CD8-positive, alpha-beta memory T cell (primary cell): ENCODE measurements around the gene ELMO1. TPM values are rescaled to one million over a fixed set of nuclear protein-coding genes. Genes with fewer than 3 reads are reported as not detected.

Experiments
- CTCF ChIA-PET: fragments of 350-600 bp; sonication (Branson Sonifier 250); formaldehyde crosslinking; loops from one replicate; lab custom pipeline; 2021; ENCODE audit warnings: antibody characterized with exemption; lab: Charles Lee
- POLR2A ChIA-PET: fragments of 350-600 bp; sonication (Branson Sonifier 250); formaldehyde crosslinking; loops from one replicate; lab custom pipeline; 2021; ENCODE audit warnings: antibody characterized with exemption; lab: Charles Lee
- DNase-seq, 5 donors: peaks; one replicate each; pipeline versions ENCODE4 v3.0.0 to v3.0.0-alpha.2; 2020 to 2022; ENCODE audit warnings: mixed read lengths in 1 of 5
- H3K27ac ChIP-seq: one replicate; pipeline ENCODE4 v1.7.0; 2013; ENCODE audit warnings: low read depth, mild to moderate bottlenecking, low read length, moderate library complexity
- H3K27me3 ChIP-seq: 2 replicates; pipeline ENCODE4 v1.7.0; 2013; ENCODE audit warnings: low read length, mild to moderate bottlenecking; ENCODE audit not compliant: insufficient read depth, poor library complexity, severe bottlenecking
- H3K36me3 ChIP-seq: 2 replicates; pipeline ENCODE4 v1.7.0; 2013; ENCODE audit warnings: mild to moderate bottlenecking, low read length, moderate library complexity; ENCODE audit not compliant: insufficient read depth
- H3K4me1 ChIP-seq: 2 replicates; pipeline ENCODE4 v1.7.0; 2013; ENCODE audit warnings: mild to moderate bottlenecking, low read length, moderate library complexity; ENCODE audit not compliant: insufficient read depth
- H3K4me3 ChIP-seq: 2 replicates; pipeline ENCODE4 v1.7.0; 2013; ENCODE audit warnings: mild to moderate bottlenecking, low read length
- H3K9me3 ChIP-seq: 2 replicates; pipeline ENCODE4 v1.7.0; 2013; ENCODE audit warnings: mild to moderate bottlenecking, low read length
- H3K27ac Mint-ChIP-seq, 8 donors: one replicate each; pipeline ENCODE4 v1.8.0; 2020 to 2021; ENCODE audit warnings: mixed read lengths in 8 of 8, mild to moderate bottlenecking in 6 of 8, inconsistent platforms in 3 of 8, moderate library complexity in 3 of 8
- H3K27me3 Mint-ChIP-seq, 2 donors: one replicate each; pipeline ENCODE4 v1.8.0; 2020 to 2021; ENCODE audit warnings: mixed read lengths in 2 of 2, mild to moderate bottlenecking in 1 of 2, moderate library complexity in 1 of 2
- H3K36me3 Mint-ChIP-seq, 3 donors: one replicate each; pipeline ENCODE4 v1.8.0; 2020 to 2021; ENCODE audit warnings: mixed read lengths in 3 of 3, inconsistent platforms in 1 of 3, mild to moderate bottlenecking in 1 of 3
- H3K4me1 Mint-ChIP-seq, 3 donors: one replicate each; pipeline ENCODE4 v1.8.0; 2020 to 2021; ENCODE audit warnings: mixed read lengths in 3 of 3, inconsistent platforms in 1 of 3, mild to moderate bottlenecking in 1 of 3
- H3K4me3 Mint-ChIP-seq, 7 donors: one replicate each; pipeline ENCODE4 v1.8.0; 2020 to 2021; ENCODE audit warnings: mixed read lengths in 7 of 7, mild to moderate bottlenecking in 6 of 7, moderate library complexity in 4 of 7, inconsistent platforms in 2 of 7
- H3K9me3 Mint-ChIP-seq, 5 donors: one replicate each; pipeline ENCODE4 v1.8.0; 2020 to 2022; ENCODE audit warnings: mixed read lengths in 5 of 5, mild to moderate bottlenecking in 3 of 5, moderate library complexity in 2 of 5, inconsistent platforms in 1 of 5
- polyA plus RNA-seq: library from polyadenylated mRNA; unstranded; fragments of 300-500 nt; fragmentation: Illumina TruSeq; gene quantifications from one replicate; pipeline ENCODE4 v1.2.3, GENCODE V29; 2021
- total RNA-seq, 2 experiments: library from RNA; stranded (reverse); gene quantifications; one replicate each; pipeline ENCODE4 v1.2.3, GENCODE V29; 2021

ELMO1 gene
- total and polyA plus RNA-seq, 3 experiments from 2014 or later: 65.6 to 74.4 (median 66.2) TPM

DNA sequence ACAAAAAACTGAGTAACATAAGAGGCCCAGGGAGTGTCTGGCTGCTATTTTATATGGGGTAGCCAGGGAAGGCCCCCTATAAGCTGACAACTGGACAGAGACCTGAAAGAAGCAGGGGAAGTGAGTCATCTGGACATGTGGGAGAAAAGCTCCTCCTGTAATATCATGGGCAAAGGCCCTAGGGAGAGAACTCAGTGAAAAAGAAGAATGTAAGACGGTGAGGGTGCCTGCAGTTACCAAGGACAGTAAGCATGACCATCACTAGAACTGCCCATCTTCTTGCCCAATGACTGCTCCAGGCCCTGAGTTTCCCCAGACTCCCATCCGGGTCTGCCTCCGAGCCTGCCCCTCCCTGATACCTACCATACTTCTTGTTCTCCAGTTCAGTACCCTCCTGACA lies 2.3 kb downstream of the ELMO1 start:
- no peak overlapping the region for H3K27ac ChIP-seq
- POLR2A ChIA-PET: interaction anchor here (2.6 kb wide), 1 partner anchor 92 kb away, joined by 21 read pairs; no protein-coding TSS in a partner anchor
- H3K27me3 Mint-ChIP-seq: peaks cover 0 to 6% of the 10 kb centered on the region in 2 donors
- DNase-seq: no peak
- peaks cover 45% of the 10 kb centered on the region for H3K4me1 ChIP-seq
- H3K27me3 ChIP-seq: no peaks in the 10 kb centered on the region
- H3K36me3 ChIP-seq: no peaks in the 10 kb centered on the region
- no peak overlapping the region for H3K4me3 ChIP-seq
- peaks cover 0 to 2% (median 2%) of the 10 kb centered on the region in 5 donors for H3K9me3 Mint-ChIP-seq
- CTCF ChIA-PET: interaction anchor here (1.6 to 1.7 kb wide), 2 partner anchors 21 to 212 kb away, joined by 4 to 6 read pairs; no protein-coding TSS in a partner anchor
- H3K4me1 Mint-ChIP-seq: peaks cover 64 to 83% (median 71%) of the 10 kb centered on the region in 3 donors
- H3K9me3 ChIP-seq: no peaks in the 10 kb centered on the region
- peak overlapping the region; percentile 86 to 99 (median 95) for H3K4me3 Mint-ChIP-seq
- peaks cover 0 to 20% (median 5%) of the 10 kb centered on the region in 3 donors for H3K36me3 Mint-ChIP-seq
- peak overlapping the region; percentile 89 to 100 (median 98) for H3K27ac Mint-ChIP-seq

- Mint-ChIP-seq H3K4me3 (peak overlapping the region in 2 of 7 donors; percentile 15 to 86), H3K36me3 (peaks cover 0 to 20% (median 5%) of the 10 kb centered on the region in 3 donors), H3K27me3 (peaks cover 0 to 6% of the 10 kb centered on the region in 2 donors), H3K27ac (peak overlapping the region; percentile 6 to 98 (median 90)), H3K4me1 (peaks cover 69 to 87% (median 77%) of the 10 kb centered on the region in 3 donors), H3K9me3 (peaks cover 0 to 2% (median 2%) of the 10 kb centered on the region in 5 donors)
- ChIA-PET CTCF (no interaction called here), POLR2A (no interaction called here)
- peaks cover 45% of the 10 kb centered on the region for H3K4me1 ChIP-seq
- H3K9me3 ChIP-seq: no peaks in the 10 kb centered on the region
- H3K4me3 ChIP-seq: no peak overlapping the region
- H3K27me3 ChIP-seq: no peaks in the 10 kb centered on the region
- no peaks in the 10 kb centered on the region for H3K36me3 ChIP-seq
- no peak overlapping the region for H3K27ac ChIP-seq
- no peak for DNase-seq
These were observed 2.9 kb downstream of the ELMO1 start for GRCh38 chr7:37445790-37446189.

DNA sequence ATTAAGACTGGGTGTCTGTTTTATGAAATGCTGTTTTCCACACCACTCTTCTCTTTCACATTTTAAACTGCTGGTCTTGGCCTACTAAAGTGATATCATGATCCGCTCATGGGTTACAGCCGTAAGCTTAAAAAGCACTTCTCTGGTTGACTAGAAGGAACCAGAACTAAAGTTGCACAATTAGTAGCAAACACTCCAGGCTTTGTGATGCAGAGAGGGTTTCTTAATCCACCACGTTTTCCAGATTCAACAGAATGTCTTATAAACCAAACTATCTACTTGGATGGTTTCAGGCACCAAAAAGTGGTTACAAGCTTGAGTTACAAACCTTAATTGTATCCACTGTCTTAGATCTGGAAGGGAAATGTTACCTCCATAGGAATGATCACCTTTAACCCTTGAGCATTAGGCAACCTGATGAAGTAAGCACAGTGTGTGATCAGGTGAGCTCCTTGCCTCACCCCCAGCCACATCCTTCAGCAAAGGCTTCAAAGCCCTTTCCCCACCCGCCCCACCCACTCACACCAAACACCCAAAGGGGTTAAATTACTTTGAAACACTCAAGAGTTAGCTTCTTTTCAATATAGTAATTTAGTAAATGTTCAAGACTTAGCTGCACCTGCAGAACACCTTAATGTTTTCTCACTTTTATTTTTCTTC lies 3.5 kb downstream of the ELMO1 start:
- Histone ChIP-seq H3K9me3 (no peaks in the 10 kb centered on the region), H3K36me3 (no peaks in the 10 kb centered on the region), H3K27ac (no peak overlapping the region), H3K4me3 (no peak overlapping the region), H3K4me1 (peaks cover 45% of the 10 kb centered on the region), H3K27me3 (no peaks in the 10 kb centered on the region)
- POLR2A ChIA-PET: no interaction called here
- Mint-ChIP-seq H3K27ac (peak overlapping the region in 5 of 8 donors; percentile 1 to 95 (median 6)), H3K27me3 (peaks cover 0 to 6% of the 10 kb centered on the region in 2 donors), H3K36me3 (peaks cover 0 to 20% (median 5%) of the 10 kb centered on the region in 3 donors), H3K4me3 (peak overlapping the region in 1 of 7 donors; percentile 86), H3K4me1 (peaks cover 69 to 85% (median 79%) of the 10 kb centered on the region in 3 donors), H3K9me3 (peaks cover 0 to 2% (median 2%) of the 10 kb centered on the region in 5 donors)
- CTCF ChIA-PET: interaction anchor here (0.6 kb wide), 1 partner anchor 51 kb away, joined by 4 read pairs; no protein-coding TSS in a partner anchor
- no peak for DNase-seq

GRCh38 chr7:37443627-37444026 lies 5.0 kb downstream of the ELMO1 start:
- peaks cover 69 to 85% (median 81%) of the 10 kb centered on the region in 3 donors for H3K4me1 Mint-ChIP-seq
- peaks cover 0 to 2% (median 2%) of the 10 kb centered on the region in 5 donors for H3K9me3 Mint-ChIP-seq
- peak overlapping the region in 1 of 8 donors; percentile 42 for H3K27ac Mint-ChIP-seq
- no peak overlapping the region for H3K27ac ChIP-seq
- POLR2A ChIA-PET: no interaction called here
- peak overlapping the region in 1 of 7 donors; percentile 46 for H3K4me3 Mint-ChIP-seq
- H3K36me3 ChIP-seq: no peaks in the 10 kb centered on the region
- H3K4me3 ChIP-seq: no peak overlapping the region
- DNase-seq: no peak
- CTCF ChIA-PET: no interaction called here
- H3K27me3 ChIP-seq: no peaks in the 10 kb centered on the region
- no peaks in the 10 kb centered on the region for H3K9me3 ChIP-seq
- peaks cover 45% of the 10 kb centered on the region for H3K4me1 ChIP-seq
- H3K36me3 Mint-ChIP-seq: peaks cover 0 to 16% (median 4%) of the 10 kb centered on the region in 3 donors
- peaks cover 0 to 5% of the 10 kb centered on the region in 2 donors for H3K27me3 Mint-ChIP-seq

DNA sequence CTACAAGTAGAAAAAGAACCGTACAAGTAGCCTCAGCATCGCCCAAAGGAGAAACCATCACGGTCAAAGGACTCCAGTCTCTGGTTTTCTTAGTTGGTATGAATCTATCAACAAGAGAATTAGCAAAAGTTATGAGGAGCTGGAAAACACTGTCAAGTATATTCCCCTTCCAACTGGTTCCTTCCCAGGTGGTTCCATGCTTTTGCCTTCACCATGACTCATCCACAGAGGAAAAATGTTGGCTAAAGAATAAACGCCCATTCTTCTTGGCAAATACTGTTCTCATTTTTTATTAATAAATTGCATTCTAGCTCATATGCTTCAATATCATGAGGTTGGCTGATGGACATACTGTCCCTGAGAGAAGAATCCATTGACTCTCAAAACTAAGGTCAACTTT lies 6.4 kb downstream of the ELMO1 start:
- H3K4me3 ChIP-seq: no peak overlapping the region
- ChIA-PET POLR2A (interaction anchor here (0.6 kb wide), 1 partner anchor 54 kb away, joined by 3 read pairs; no protein-coding TSS in a partner anchor), CTCF (no interaction called here)
- H3K27ac ChIP-seq: no peak overlapping the region
- peaks cover 44% of the 10 kb centered on the region for H3K4me1 ChIP-seq
- Mint-ChIP-seq H3K36me3 (peaks cover 0 to 12% (median 4%) of the 10 kb centered on the region in 3 donors), H3K4me1 (peaks cover 69 to 85% (median 80%) of the 10 kb centered on the region in 3 donors), H3K9me3 (no peaks in the 10 kb centered on the region), H3K27ac (peak overlapping the region in 3 of 8 donors; percentile 32 to 90 (median 86)), H3K4me3 (no peak overlapping the region), H3K27me3 (no peaks in the 10 kb centered on the region)
- H3K9me3 ChIP-seq: no peaks in the 10 kb centered on the region
- no peaks in the 10 kb centered on the region for H3K36me3 ChIP-seq
- H3K27me3 ChIP-seq: no peaks in the 10 kb centered on the region
- no peak for DNase-seq

DNA sequence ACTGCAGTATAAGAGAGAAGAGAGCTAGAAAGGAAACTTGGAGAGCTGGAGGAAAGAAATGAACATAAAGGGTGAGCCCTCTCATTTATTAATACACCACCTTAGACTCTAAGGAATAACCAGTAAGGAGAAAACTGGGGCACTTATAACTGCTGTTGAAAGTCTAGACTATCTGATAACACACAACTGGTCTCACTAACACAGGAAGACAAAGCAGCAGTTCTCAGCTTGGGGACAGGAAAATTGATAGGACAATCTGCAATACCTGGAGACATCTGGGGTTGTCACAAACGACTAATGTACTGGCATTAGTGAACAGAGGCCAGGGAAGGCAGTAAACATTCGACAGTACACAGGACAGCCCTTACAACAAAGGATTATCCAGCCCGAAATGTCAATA lies 6.8 kb downstream of the ELMO1 start:
- H3K27ac ChIP-seq: no peak overlapping the region
- no peaks in the 10 kb centered on the region for H3K9me3 Mint-ChIP-seq
- CTCF ChIA-PET: no interaction called here

GRCh38 chr7:37441386-37441760 lies 7.3 kb downstream of the ELMO1 start:
- Mint-ChIP-seq H3K4me3 (peak overlapping the region in 5 of 7 donors; percentile 10 to 75 (median 71)), H3K36me3 (peaks cover 0 to 12% (median 4%) of the 10 kb centered on the region in 3 donors), H3K9me3 (no peaks in the 10 kb centered on the region), H3K27me3 (no peaks in the 10 kb centered on the region), H3K27ac (peak overlapping the region in 7 of 8 donors; percentile 27 to 93 (median 86)), H3K4me1 (peaks cover 63 to 77% (median 76%) of the 10 kb centered on the region in 3 donors)
- Histone ChIP-seq H3K9me3 (no peaks in the 10 kb centered on the region), H3K27ac (no peak overlapping the region), H3K4me1 (peaks cover 38% of the 10 kb centered on the region), H3K36me3 (no peaks in the 10 kb centered on the region), H3K4me3 (no peak overlapping the region), H3K27me3 (no peaks in the 10 kb centered on the region)
- no peak for DNase-seq
- ChIA-PET CTCF (no interaction called here), POLR2A (no interaction called here)

More for the DNA sequence above, 6.8 kb downstream of the ELMO1 start:
- H3K27me3 ChIP-seq: no peaks in the 10 kb centered on the region
- DNase-seq: no peak
- H3K9me3 ChIP-seq: no peaks in the 10 kb centered on the region
- peak overlapping the region in 3 of 7 donors; percentile 4 to 73 (median 33) for H3K4me3 Mint-ChIP-seq
- H3K27me3 Mint-ChIP-seq: no peaks in the 10 kb centered on the region
- POLR2A ChIA-PET: no interaction called here
- H3K36me3 ChIP-seq: no peaks in the 10 kb centered on the region
- peaks cover 65 to 80% (median 77%) of the 10 kb centered on the region in 3 donors for H3K4me1 Mint-ChIP-seq
- peak overlapping the region in 7 of 8 donors; percentile 27 to 93 (median 83) for H3K27ac Mint-ChIP-seq
- H3K36me3 Mint-ChIP-seq: peaks cover 0 to 12% (median 4%) of the 10 kb centered on the region in 3 donors
- no peak overlapping the region for H3K4me3 ChIP-seq
- H3K4me1 ChIP-seq: peaks cover 42% of the 10 kb centered on the region
